Lower leg skin (tissue), 3 donors: ENCODE measurements around the gene SCGB1D1.
"Not testable (repeated sequence)": the region's sequence is repeated elsewhere in the genome, so short reads cannot be mapped to it uniquely, and the experiment has no call there.

Source experiments
- CTCF ChIP-seq, 3 donors: fragments of 450-650 bp; IDR thresholded peaks; one replicate each; pipeline ENCODE4 v1.5.1; 2016; ENCODE audit warnings: antibody characterized with exemption in 3 of 3, mild to moderate bottlenecking in 3 of 3, moderate library complexity in 2 of 3
- POLR2A ChIP-seq, 2 donors: fragments of 450-650 bp; IDR thresholded peaks; one replicate each; pipeline ENCODE4 v1.6.1; 2016 to 2017; ENCODE audit warnings: antibody characterized with exemption in 2 of 2, mild to moderate bottlenecking in 1 of 2, moderate library complexity in 1 of 2

GRCh38 chr11:62195010-62195409 lies 5.0 kb downstream of the SCGB1D1 start:
- not testable (repeated sequence) for TF ChIP-seq CTCF, POLR2A (IDR thresholded peaks at IDR 0.05)
